GM19351 (cell line): ENCODE measurements around the gene NT5C3B.
"Not testable (repeated sequence)": the region's sequence is repeated elsewhere in the genome, so short reads cannot be mapped to it uniquely, and the experiment has no call there.

Source experiments
- ATAC-seq: cut with Tn5 transposase; IDR thresholded peaks from one replicate; pipeline ENCODE4 v1.9.1; 2021; ENCODE audit warnings: mild to moderate bottlenecking, moderate library complexity; ENCODE audit not compliant: unreplicated experiment

The NT5C3B gene

GRCh38 chr17:41785091-41785858, 50.8 kb downstream of the NT5C3B start:
- ATAC-seq: no peak

GRCh38 chr17:41784207-41784744, 51.8 kb downstream of the NT5C3B start:
- ATAC-seq: no peak

DNA sequence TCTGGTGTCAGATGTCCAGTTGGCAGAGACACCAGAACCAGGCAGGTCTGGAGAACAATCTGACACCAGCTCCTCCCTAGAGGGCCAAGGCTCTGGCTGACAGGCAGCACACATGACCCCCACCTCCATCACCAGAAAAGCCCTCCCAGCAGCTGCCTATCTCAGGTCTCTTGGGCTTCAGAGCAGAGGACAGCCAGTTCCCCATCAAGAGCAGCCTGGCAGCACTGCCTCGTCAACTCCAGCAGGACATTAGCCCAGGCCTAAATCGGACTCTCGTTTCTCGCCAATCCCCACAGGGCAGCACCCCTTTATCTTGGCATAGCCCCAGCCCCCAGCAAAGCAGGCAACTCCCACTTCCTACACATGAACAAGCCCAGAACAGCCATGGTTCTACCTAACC, 53.9 kb downstream of the NT5C3B start:
- ATAC-seq: no peak

DNA sequence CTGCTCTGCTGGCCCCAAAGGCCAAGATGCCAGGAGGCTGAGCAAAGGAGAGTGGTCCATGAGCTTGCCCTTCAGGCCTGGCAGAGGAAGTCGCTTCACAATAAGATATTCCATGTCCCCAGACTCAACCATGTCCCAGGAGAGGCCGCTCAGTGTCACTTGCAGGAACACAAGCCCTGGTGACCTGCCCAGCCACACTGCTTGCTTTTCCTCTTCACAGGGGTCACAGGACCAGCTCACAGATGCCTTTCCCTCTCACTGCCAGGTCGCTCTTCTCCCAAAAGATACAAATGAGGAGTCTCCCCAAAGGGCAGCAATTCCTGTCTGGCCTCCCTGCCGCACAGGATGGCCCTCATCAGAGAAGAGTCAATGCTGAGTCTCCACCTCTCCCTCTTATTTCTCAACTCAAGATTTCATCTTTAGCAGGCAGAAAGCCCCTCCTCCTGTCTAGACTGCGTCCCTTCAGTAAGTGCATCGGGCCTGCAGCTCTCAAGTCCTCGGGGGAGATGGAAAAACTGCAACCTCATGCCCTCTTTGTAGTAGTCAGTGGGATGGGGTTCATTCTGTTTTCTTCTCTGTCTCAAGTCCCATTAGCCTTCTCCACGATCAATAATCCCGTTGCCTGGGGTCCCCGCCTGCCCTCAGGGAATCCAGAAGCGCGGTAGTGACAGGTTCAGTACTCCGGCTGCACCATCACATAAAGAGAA, 54.5 kb downstream of the NT5C3B start:
- ATAC-seq: no peak

DNA sequence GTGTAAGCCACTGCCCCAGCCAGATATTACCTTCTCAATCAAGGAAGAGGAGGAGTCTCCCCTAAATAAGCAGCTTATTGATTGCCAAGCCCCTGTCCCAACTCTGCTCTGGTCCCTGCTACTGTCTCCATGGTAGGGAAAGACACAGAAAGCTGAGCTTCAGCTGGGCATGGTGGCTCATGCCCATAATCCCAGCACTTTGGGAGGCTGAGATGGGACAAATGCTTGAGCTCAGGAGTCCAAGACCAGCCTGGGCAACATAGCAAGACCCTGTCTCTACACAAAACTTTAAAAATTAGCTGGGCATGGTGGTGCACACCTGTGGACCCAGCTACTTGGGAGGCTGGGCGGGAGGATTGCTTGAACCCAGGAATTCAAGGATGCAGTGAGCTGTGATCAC, 56.1 kb downstream of the NT5C3B start:
- no peak for ATAC-seq

GRCh38 chr17:41777574-41778188, 58.4 kb downstream of the NT5C3B start:
- ATAC-seq: no peak

DNA sequence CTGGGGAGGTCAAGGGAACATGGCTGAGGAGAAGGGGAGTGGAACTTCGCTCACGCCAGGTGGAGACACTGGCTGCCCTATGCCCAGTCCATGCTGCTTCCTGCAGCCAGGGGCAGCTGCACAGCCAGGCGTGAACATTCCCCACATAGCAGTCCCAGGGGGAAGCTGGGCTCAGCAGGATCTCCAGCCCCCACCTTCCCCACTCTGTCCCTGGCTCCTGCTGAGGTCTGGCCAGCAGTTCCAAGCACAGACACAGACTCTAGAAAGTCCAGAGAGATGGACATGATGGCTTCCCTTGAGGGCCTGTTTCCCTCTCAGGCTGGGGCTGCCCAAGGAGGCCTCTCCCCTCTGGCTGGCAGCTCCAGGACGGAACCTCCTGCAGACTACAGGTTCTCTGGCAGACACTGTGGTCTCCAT, 58.9 kb downstream of the NT5C3B start:
- ATAC-seq: no peak

DNA sequence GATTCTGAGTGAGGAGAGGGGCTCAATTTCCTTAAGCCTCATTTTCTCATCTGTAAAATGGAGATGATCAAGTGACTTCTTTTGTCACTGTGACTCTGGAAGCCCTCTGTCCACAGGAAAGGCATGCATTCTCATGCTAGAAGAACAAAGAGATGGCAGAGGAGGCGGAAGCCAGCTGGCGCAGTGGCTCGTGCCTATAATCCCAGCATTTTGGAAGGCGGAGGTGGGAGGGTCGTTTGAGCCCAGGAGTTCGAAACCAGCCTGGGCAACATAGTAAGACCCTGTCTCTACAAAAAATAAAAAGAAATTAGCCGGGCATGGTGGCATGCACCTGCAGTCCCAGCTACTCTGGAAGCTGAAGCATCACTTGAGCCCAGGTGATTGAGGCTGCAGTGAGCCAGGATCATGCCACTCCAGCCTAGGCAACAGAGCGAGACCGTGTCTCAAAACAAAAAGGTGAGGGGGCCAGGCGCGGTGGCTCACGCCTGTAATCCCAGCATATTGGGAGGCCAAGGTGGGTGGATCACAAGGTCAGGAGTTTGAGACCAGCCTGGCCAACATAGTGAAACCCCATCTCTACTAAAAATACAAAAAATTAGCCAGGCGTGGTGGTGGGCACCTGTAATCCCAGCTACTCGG, 59.7 kb downstream of the NT5C3B start:
- not testable (repeated sequence) for ATAC-seq

GRCh38 chr17:41775394-41776226, 60.4 kb downstream of the NT5C3B start:
- ATAC-seq: no peak
